ENCODE data around the gene PDLIM4.

Gene PDLIM4

DNA sequence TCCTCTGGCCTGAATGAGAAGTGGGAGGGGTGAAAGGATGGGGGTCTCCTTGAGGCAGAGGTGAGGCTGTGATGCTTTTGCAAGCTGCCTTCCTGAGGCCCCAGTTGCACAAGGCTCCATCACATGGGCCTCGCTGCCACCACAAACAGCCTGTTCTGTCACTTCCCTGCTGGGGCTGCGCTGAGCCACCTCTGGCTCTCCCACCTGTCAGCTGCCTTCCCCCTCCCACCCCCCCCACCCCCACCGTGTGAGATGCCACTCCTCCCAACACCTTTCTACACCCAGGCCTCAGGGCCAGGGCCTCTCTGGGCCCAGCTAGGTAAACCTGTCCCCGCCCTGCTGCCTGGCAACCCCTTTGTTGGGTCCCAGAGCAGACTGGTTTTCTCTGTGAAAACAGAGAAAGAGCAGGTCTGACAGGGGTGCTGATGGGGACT lies 4.5 kb upstream of the PDLIM4 start:
- H2BK12ac ChIP-seq (ENCODE audit: low read length in 2 of 2), result no peak overlapping the region
- H3K4ac ChIP-seq (ENCODE audit: low read depth in 1 of 2, low read length in 2 of 2), result no peak overlapping the region
- no peak overlapping the region for H3K23ac ChIP-seq (ENCODE audit: low read length in 2 of 2)
- WGBS, result 94% methylated on average over 3 of the region's 4 CpGs
- no peak overlapping the region for H2AK5ac ChIP-seq (ENCODE audit: low read length, severe bottlenecking)
- no peak overlapping the region for H3K27ac ChIP-seq (ENCODE audit: low read length, poor library complexity, severe bottlenecking)
- H2AFZ ChIP-seq (ENCODE audit: low read depth, low read length), result no peak overlapping the region
- H3K4me3 ChIP-seq (ENCODE audit: insufficient read depth in 1 of 2, low read depth in 1 of 2, low read length in 2 of 2), result no peak overlapping the region
- no peak overlapping the region for H4K8ac ChIP-seq (ENCODE audit: low read length)
- DNase-seq, result no peak
- H3K36me3 ChIP-seq (ENCODE audit: control insufficient read depth in 1 of 2, insufficient read depth in 2 of 2, low read depth in 1 of 2, low read length in 2 of 2), result peaks cover 0 to 3% of the 10 kb centered on the region in 2 experiments
- H3K14ac ChIP-seq (ENCODE audit: low read length in 2 of 2), result no peak overlapping the region
- H3K4me1 ChIP-seq (ENCODE audit: control insufficient read depth, insufficient read depth, low read depth, low read length), result peaks cover 10% of the 10 kb centered on the region
- H3K18ac ChIP-seq (ENCODE audit: low read depth in 1 of 2, low read length in 2 of 2), result no peak overlapping the region
- no peak overlapping the region for H2BK5ac ChIP-seq (ENCODE audit: low read depth, low read length, poor library complexity, severe bottlenecking)
- no peak overlapping the region for H4K91ac ChIP-seq (ENCODE audit: low read length)
- H3K79me1 ChIP-seq (replicated peaks; ENCODE audit: low read length, poor library complexity, severe bottlenecking), result peaks cover 3% of the 10 kb centered on the region
- no peaks in the 10 kb centered on the region for H3K27me3 ChIP-seq (ENCODE audit: control insufficient read depth in 1 of 2, insufficient read depth in 1 of 2, low read length in 2 of 2)
- no peak overlapping the region for H3K9ac ChIP-seq (ENCODE audit: low read length)
- no peak overlapping the region for H2BK15ac ChIP-seq (ENCODE audit: low read depth, poor library complexity, severe bottlenecking)
- H3K4me2 ChIP-seq (ENCODE audit: low read length, poor library complexity, severe bottlenecking), result no peak overlapping the region
- no peak overlapping the region for H2BK120ac ChIP-seq (ENCODE audit: low read depth, low read length)
- H3K9me3 ChIP-seq (ENCODE audit: control insufficient read depth, low read length), result no peaks in the 10 kb centered on the region

DNA sequence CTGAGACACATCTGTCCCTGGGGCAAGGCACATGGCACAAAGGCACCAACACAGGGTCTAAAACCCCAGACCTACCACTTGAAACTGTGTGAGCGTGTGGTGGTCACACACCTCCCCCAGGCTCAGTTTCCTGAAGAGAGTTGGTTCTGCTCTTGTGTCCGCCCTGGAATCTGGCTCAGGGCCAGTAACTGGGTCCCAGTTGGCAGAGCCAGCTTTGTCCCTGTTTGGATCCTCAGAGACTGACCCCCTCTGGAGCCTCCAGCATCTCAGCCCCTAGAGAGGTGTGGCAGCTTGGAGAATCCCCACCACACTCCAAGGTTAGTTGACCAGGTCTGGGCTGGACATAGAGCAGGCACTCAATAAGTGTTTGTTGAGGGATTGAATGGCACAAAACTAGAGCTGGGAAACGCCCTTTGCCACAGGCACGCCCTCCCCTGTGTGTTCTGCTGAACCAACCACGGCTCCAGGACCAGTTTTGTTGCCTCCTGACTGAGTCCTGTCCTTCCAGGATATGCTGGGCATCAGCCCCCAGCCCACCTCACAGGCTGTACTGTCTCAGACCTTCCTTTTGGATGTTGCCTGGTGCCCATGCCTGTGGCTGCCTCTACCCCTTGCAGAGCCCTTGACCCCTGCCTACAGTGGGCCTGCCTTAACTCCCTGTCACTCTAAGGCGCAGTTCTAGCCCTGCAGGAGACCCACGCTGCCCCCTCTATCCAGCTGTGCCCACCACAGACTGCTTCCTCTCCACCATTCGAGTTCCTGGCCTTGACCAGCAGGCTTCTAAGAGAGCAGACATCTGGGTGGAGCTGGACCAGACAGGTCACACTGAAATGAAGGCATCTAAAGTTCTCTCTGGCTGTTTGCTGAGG lies 3.8 kb upstream of the PDLIM4 start:
- H2AK5ac ChIP-seq (ENCODE audit: low read length, severe bottlenecking), result no peak overlapping the region
- H3K79me1 ChIP-seq (replicated peaks; ENCODE audit: low read length, poor library complexity, severe bottlenecking), result peaks cover 3% of the 10 kb centered on the region
- peaks cover 0 to 3% of the 10 kb centered on the region in 2 experiments for H3K36me3 ChIP-seq (ENCODE audit: control insufficient read depth in 1 of 2, insufficient read depth in 2 of 2, low read depth in 1 of 2, low read length in 2 of 2)
- no peak overlapping the region for H2BK12ac ChIP-seq (ENCODE audit: low read length in 2 of 2)
- no peaks in the 10 kb centered on the region for H3K9me3 ChIP-seq (ENCODE audit: control insufficient read depth, low read length)
- 87% methylated on average over 8 of the region's 8 CpGs for WGBS
- H3K23ac ChIP-seq (ENCODE audit: low read length in 2 of 2), result no peak overlapping the region
- H3K27ac ChIP-seq (ENCODE audit: low read length, poor library complexity, severe bottlenecking), result no peak overlapping the region
- no peak overlapping the region for H2BK120ac ChIP-seq (ENCODE audit: low read depth, low read length)
- no peak overlapping the region for H2BK5ac ChIP-seq (ENCODE audit: low read depth, low read length, poor library complexity, severe bottlenecking)
- no peak overlapping the region for H3K14ac ChIP-seq (ENCODE audit: low read length in 2 of 2)
- no peaks in the 10 kb centered on the region for H3K27me3 ChIP-seq (ENCODE audit: control insufficient read depth in 1 of 2, insufficient read depth in 1 of 2, low read length in 2 of 2)
- no peak overlapping the region for H4K8ac ChIP-seq (ENCODE audit: low read length)
- no peak overlapping the region for H3K4me2 ChIP-seq (ENCODE audit: low read length, poor library complexity, severe bottlenecking)
- H3K4ac ChIP-seq (ENCODE audit: low read depth in 1 of 2, low read length in 2 of 2), result no peak overlapping the region
- no peak overlapping the region for H3K18ac ChIP-seq (ENCODE audit: low read depth in 1 of 2, low read length in 2 of 2)
- no peak overlapping the region for H2BK15ac ChIP-seq (ENCODE audit: low read depth, poor library complexity, severe bottlenecking)
- H3K4me1 ChIP-seq (ENCODE audit: control insufficient read depth, insufficient read depth, low read depth, low read length), result peaks cover 15% of the 10 kb centered on the region
- H3K4me3 ChIP-seq (ENCODE audit: insufficient read depth in 1 of 2, low read depth in 1 of 2, low read length in 2 of 2), result no peak overlapping the region
- H3K9ac ChIP-seq (ENCODE audit: low read length), result no peak overlapping the region
- H2AFZ ChIP-seq (ENCODE audit: low read depth, low read length), result no peak overlapping the region
- no peak overlapping the region for H4K91ac ChIP-seq (ENCODE audit: low read length)
- no peak for DNase-seq

DNA sequence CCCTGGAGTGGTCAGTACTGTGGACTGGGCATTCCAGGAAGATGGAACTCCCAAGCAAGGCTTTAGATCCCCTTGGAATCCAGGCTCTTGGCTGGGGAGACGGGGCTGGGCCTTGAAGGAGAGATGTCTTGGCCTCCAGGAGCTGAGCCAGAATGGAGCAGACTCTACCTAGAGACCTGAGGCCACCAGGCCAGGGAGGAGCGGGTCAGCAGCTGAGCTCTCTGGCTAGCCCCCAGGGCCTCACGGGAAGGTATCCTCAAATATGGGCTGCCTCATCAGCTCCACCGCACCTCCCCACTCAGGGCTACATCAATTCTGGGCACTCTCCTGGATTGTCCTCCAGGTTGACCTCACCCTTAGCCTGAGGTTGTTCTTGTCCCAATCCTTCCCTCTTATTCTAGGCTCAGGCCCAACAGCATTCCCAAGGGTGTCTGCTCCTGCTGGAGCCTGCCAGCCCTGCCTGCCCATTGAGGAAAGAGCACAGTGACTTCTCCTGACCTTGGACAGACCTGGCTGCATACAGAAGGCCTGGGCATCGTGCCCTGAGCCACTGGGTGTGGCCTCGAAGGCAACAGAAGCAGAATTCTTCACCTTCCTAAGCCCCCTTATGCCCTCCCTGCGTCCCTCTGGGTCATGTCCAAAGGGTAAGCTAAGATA lies 3.0 kb upstream of the PDLIM4 start:
- Histone ChIP-seq H3K79me1 (replicated peaks; ENCODE audit: low read length, poor library complexity, severe bottlenecking) (peaks cover 3% of the 10 kb centered on the region), H3K36me3 (ENCODE audit: control insufficient read depth in 1 of 2, insufficient read depth in 2 of 2, low read depth in 1 of 2, low read length in 2 of 2) (peaks cover 0 to 3% of the 10 kb centered on the region in 2 experiments), H3K18ac (ENCODE audit: low read depth in 1 of 2, low read length in 2 of 2) (no peak overlapping the region), H3K4me2 (ENCODE audit: low read length, poor library complexity, severe bottlenecking) (no peak overlapping the region), H2AFZ (ENCODE audit: low read depth, low read length) (no peak overlapping the region), H3K4me3 (ENCODE audit: insufficient read depth in 1 of 2, low read depth in 1 of 2, low read length in 2 of 2) (no peak overlapping the region), H3K9ac (ENCODE audit: low read length) (no peak overlapping the region), H4K91ac (ENCODE audit: low read length) (no peak overlapping the region), H3K4ac (ENCODE audit: low read depth in 1 of 2, low read length in 2 of 2) (no peak overlapping the region), H2BK5ac (ENCODE audit: low read depth, low read length, poor library complexity, severe bottlenecking) (no peak overlapping the region), H3K4me1 (ENCODE audit: control insufficient read depth, insufficient read depth, low read depth, low read length) (peaks cover 23% of the 10 kb centered on the region), H2BK12ac (ENCODE audit: low read length in 2 of 2) (no peak overlapping the region), H3K23ac (ENCODE audit: low read length in 2 of 2) (no peak overlapping the region), H3K27me3 (ENCODE audit: control insufficient read depth in 1 of 2, insufficient read depth in 1 of 2, low read length in 2 of 2) (no peaks in the 10 kb centered on the region), H2BK120ac (ENCODE audit: low read depth, low read length) (no peak overlapping the region), H4K8ac (ENCODE audit: low read length) (no peak overlapping the region), H3K27ac (ENCODE audit: low read length, poor library complexity, severe bottlenecking) (no peak overlapping the region), H2BK15ac (ENCODE audit: low read depth, poor library complexity, severe bottlenecking) (no peak overlapping the region), H3K14ac (ENCODE audit: low read length in 2 of 2) (no peak overlapping the region), H3K9me3 (ENCODE audit: control insufficient read depth, low read length) (no peaks in the 10 kb centered on the region), H2AK5ac (ENCODE audit: low read length, severe bottlenecking) (no peak overlapping the region)
- 83% methylated on average over 4 of the region's 7 CpGs for WGBS
- DNase-seq, result no peak

DNA sequence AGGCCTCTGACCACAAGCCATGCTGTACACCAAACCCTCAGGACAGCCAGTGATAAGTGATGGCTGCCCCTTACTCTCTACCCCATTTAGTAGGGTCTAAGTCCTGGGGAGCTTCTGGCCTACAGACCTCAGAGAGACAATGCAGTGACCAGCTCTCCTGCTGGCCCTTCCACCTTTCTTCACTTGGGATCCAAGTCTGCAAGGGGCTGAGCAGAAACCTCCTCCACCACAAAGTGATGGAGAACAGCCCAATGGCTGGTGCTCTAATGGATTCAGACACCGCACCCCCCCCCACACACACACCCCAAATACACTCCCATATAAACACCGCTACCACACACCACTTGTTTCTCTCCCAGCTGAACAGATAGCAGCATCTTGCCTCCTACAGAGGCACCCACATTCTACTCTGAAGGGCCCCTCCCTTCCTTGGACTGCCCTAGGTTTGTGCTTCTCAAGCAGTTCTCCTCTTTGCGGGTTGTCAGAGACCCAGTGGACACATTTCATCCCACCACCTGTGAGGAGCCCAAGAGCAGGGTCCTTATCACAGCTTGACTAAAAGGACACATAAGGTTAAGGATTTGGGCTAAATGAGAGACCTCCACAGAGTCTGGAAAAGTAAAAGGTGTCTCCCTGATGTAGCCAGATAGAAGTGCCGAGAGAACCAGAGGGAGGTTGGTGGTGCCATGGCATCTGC lies 1.3 kb upstream of the PDLIM4 start:
- Histone ChIP-seq H3K18ac (ENCODE audit: low read depth in 1 of 2, low read length in 2 of 2) (no peak overlapping the region), H3K27ac (ENCODE audit: low read length, poor library complexity, severe bottlenecking) (no peak overlapping the region), H3K9me3 (ENCODE audit: control insufficient read depth, low read length) (no peaks in the 10 kb centered on the region), H2AFZ (ENCODE audit: low read depth, low read length) (no peak overlapping the region), H3K23ac (ENCODE audit: low read length in 2 of 2) (no peak overlapping the region), H2BK15ac (ENCODE audit: low read depth, poor library complexity, severe bottlenecking) (no peak overlapping the region), H3K4me2 (ENCODE audit: low read length, poor library complexity, severe bottlenecking) (no peak overlapping the region), H4K91ac (ENCODE audit: low read length) (no peak overlapping the region), H2BK12ac (ENCODE audit: low read length in 2 of 2) (peak overlapping the region in 1 of 2 experiments; percentile 6), H4K8ac (ENCODE audit: low read length) (no peak overlapping the region), H3K36me3 (ENCODE audit: control insufficient read depth in 1 of 2, insufficient read depth in 2 of 2, low read depth in 1 of 2, low read length in 2 of 2) (peaks cover 0 to 9% of the 10 kb centered on the region in 2 experiments), H3K4me1 (ENCODE audit: control insufficient read depth, insufficient read depth, low read depth, low read length) (peaks cover 38% of the 10 kb centered on the region), H2BK5ac (ENCODE audit: low read depth, low read length, poor library complexity, severe bottlenecking) (no peak overlapping the region), H3K4me3 (ENCODE audit: insufficient read depth in 1 of 2, low read depth in 1 of 2, low read length in 2 of 2) (no peak overlapping the region), H3K4ac (ENCODE audit: low read depth in 1 of 2, low read length in 2 of 2) (no peak overlapping the region), H3K79me1 (replicated peaks; ENCODE audit: low read length, poor library complexity, severe bottlenecking) (peaks cover 6% of the 10 kb centered on the region), H3K27me3 (ENCODE audit: control insufficient read depth in 1 of 2, insufficient read depth in 1 of 2, low read length in 2 of 2) (no peaks in the 10 kb centered on the region), H3K9ac (ENCODE audit: low read length) (no peak overlapping the region), H2BK120ac (ENCODE audit: low read depth, low read length) (no peak overlapping the region), H3K14ac (ENCODE audit: low read length in 2 of 2) (no peak overlapping the region), H2AK5ac (ENCODE audit: low read length, severe bottlenecking) (peak overlapping the region; percentile 62)
- no peak for DNase-seq
- WGBS, result 97% methylated on average over 4 of the region's 4 CpGs
